Activated T-helper 2 cell treated with anti-CD3 and anti-CD28 coated beads, Interferon-gamma antibody, Interleukin-2, Interleukin-4, amounts not matched to agents 10 μg/mL and 5 μg/mL and 100 μg/mL, durations not matched to agents 14 hours and 24 hours and 36 hours (primary cell): Measurements from ENCODE around the gene IER5L. TPM values are rescaled to one million over a fixed set of nuclear protein-coding genes. Genes with fewer than 3 reads are reported as not detected.
"Not testable (repeated sequence)": the region's sequence is repeated elsewhere in the genome, so short reads cannot be mapped to it uniquely, and the experiment has no call there.

ENCODE experiments used
- DNase-seq: peaks from one replicate; pipeline ENCODE4 v3.0.0; 2021; ENCODE audit warnings: low spot score
- H3K27ac Mint-ChIP-seq: one replicate; pipeline ENCODE4 v1.8.0; 2021; ENCODE audit warnings: mixed read lengths
- H3K27me3 Mint-ChIP-seq: one replicate; pipeline ENCODE4 v1.8.0; 2021; ENCODE audit warnings: low read depth, mixed read lengths
- H3K36me3 Mint-ChIP-seq: one replicate; pipeline ENCODE4 v1.8.0; 2021; ENCODE audit warnings: low read depth, mixed read lengths
- H3K4me1 Mint-ChIP-seq: one replicate; pipeline ENCODE4 v1.8.0; 2021; ENCODE audit warnings: low read depth, mixed read lengths
- H3K4me3 Mint-ChIP-seq: one replicate; pipeline ENCODE4 v1.8.0; 2021; ENCODE audit warnings: low read depth, mild to moderate bottlenecking, moderate library complexity, mixed read lengths
- H3K9me3 Mint-ChIP-seq: one replicate; pipeline ENCODE4 v1.8.0; 2021; ENCODE audit warnings: mixed read lengths
- intact Hi-C: fragments of 100-400 bp; cut with micrococcal nuclease; formaldehyde crosslinking; loops from one replicate; pipeline ENCODE4 v1.15.1; 2023
- total RNA-seq: library from RNA; stranded (reverse); gene quantifications from 2 replicates; pipeline ENCODE4 v1.2.3, GENCODE V29; 2022

Gene IER5L
- total RNA-seq, 1 donor from 2014 or later: 8.6 TPM

GRCh38 chr9:129174102-129174723 lies 3.8 kb downstream of the IER5L start:
- peaks cover 18% of the 10 kb centered on the region for H3K4me1 Mint-ChIP-seq
- H3K36me3 Mint-ChIP-seq: no peaks in the 10 kb centered on the region
- H3K27me3 Mint-ChIP-seq: peaks cover 7% of the 10 kb centered on the region
- DNase-seq: peak; percentile 74
- intact Hi-C loops: loop anchor here (2.0 kb wide), 2 partner anchors 239 to 437 kb away; no protein-coding TSS in a partner anchor
- peak overlapping the region; percentile 82 for H3K27ac Mint-ChIP-seq
- H3K4me3 Mint-ChIP-seq: peak overlapping the region; percentile 82
- H3K9me3 Mint-ChIP-seq: no peaks in the 10 kb centered on the region

- H3K27me3 Mint-ChIP-seq: peaks cover 7% of the 10 kb centered on the region
These were observed 4.6 kb downstream of the IER5L start for GRCh38 chr9:129173296-129174101.

GRCh38 chr9:129172816-129173215 lies 5.2 kb downstream of the IER5L start:
- Mint-ChIP-seq H3K36me3 (no peaks in the 10 kb centered on the region), H3K9me3 (no peaks in the 10 kb centered on the region), H3K4me3 (no peak overlapping the region), H3K27me3 (peaks cover 7% of the 10 kb centered on the region), H3K27ac (no peak overlapping the region), H3K4me1 (peaks cover 21% of the 10 kb centered on the region)
- intact Hi-C loops: no loop called here
- DNase-seq: no peak

More at GRCh38 chr9:129173296-129174101, 4.6 kb downstream of the IER5L start:
- H3K4me1 Mint-ChIP-seq: peaks cover 18% of the 10 kb centered on the region
- H3K36me3 Mint-ChIP-seq: no peaks in the 10 kb centered on the region
- peak overlapping the region; percentile 67 for H3K4me3 Mint-ChIP-seq
- no peak for DNase-seq
- H3K9me3 Mint-ChIP-seq: no peaks in the 10 kb centered on the region
- no peak overlapping the region for H3K27ac Mint-ChIP-seq
- intact Hi-C loops: loop anchor here (2.0 kb wide), 2 partner anchors 239 to 437 kb away; no protein-coding TSS in a partner anchor

GRCh38 chr9:129171993-129172751 lies 5.9 kb downstream of the IER5L start:
- DNase-seq: no peak
- peaks cover 7% of the 10 kb centered on the region for H3K27me3 Mint-ChIP-seq
- no peaks in the 10 kb centered on the region for H3K9me3 Mint-ChIP-seq
- H3K4me3 Mint-ChIP-seq: no peak overlapping the region
- H3K27ac Mint-ChIP-seq: no peak overlapping the region
- H3K36me3 Mint-ChIP-seq: no peaks in the 10 kb centered on the region
- intact Hi-C loops: no loop called here
- peaks cover 25% of the 10 kb centered on the region for H3K4me1 Mint-ChIP-seq

GRCh38 chr9:129170229-129170628 lies 7.8 kb downstream of the IER5L start:
- H3K9me3 Mint-ChIP-seq: no peaks in the 10 kb centered on the region
- peaks cover 24% of the 10 kb centered on the region for H3K4me1 Mint-ChIP-seq
- peaks cover 7% of the 10 kb centered on the region for H3K27me3 Mint-ChIP-seq
- H3K36me3 Mint-ChIP-seq: no peaks in the 10 kb centered on the region
- intact Hi-C loops: no loop called here
- no peak overlapping the region for H3K27ac Mint-ChIP-seq
- DNase-seq: no peak
- H3K4me3 Mint-ChIP-seq: no peak overlapping the region

GRCh38 chr9:129166623-129167557 lies 11.2 kb downstream of the IER5L start:
- DNase-seq: no peak
- intact Hi-C loops: no loop called here
- Mint-ChIP-seq H3K4me3 (peak overlapping the region; percentile 52), H3K27ac (peak overlapping the region; percentile 46), H3K4me1 (peaks cover 17% of the 10 kb centered on the region), H3K9me3 (no peaks in the 10 kb centered on the region), H3K27me3 (no peaks in the 10 kb centered on the region), H3K36me3 (no peaks in the 10 kb centered on the region)

GRCh38 chr9:129165198-129165597 lies 12.9 kb downstream of the IER5L start:
- H3K27ac Mint-ChIP-seq: no peak overlapping the region
- H3K4me3 Mint-ChIP-seq: no peak overlapping the region
- no peaks in the 10 kb centered on the region for H3K9me3 Mint-ChIP-seq
- intact Hi-C loops: no loop called here
- H3K27me3 Mint-ChIP-seq: no peaks in the 10 kb centered on the region
- DNase-seq: no peak
- H3K4me1 Mint-ChIP-seq: peaks cover 13% of the 10 kb centered on the region
- H3K36me3 Mint-ChIP-seq: no peaks in the 10 kb centered on the region

GRCh38 chr9:129164246-129164930 lies 13.7 kb downstream of the IER5L start:
- Mint-ChIP-seq H3K36me3 (no peaks in the 10 kb centered on the region), H3K9me3 (no peaks in the 10 kb centered on the region), H3K27me3 (no peaks in the 10 kb centered on the region), H3K27ac (no peak overlapping the region), H3K4me1 (peaks cover 10% of the 10 kb centered on the region), H3K4me3 (no peak overlapping the region)
- intact Hi-C loops: no loop called here
- DNase-seq: no peak

- peaks cover 10% of the 10 kb centered on the region for H3K4me1 Mint-ChIP-seq
- H3K9me3 Mint-ChIP-seq: no peaks in the 10 kb centered on the region
- H3K27ac Mint-ChIP-seq: no peak overlapping the region
- no peaks in the 10 kb centered on the region for H3K27me3 Mint-ChIP-seq
- no peak overlapping the region for H3K4me3 Mint-ChIP-seq
- intact Hi-C loops: no loop called here
- DNase-seq: no peak
- H3K36me3 Mint-ChIP-seq: no peaks in the 10 kb centered on the region
These were observed 14.3 kb downstream of the IER5L start for GRCh38 chr9:129163753-129164152.

GRCh38 chr9:129163198-129163670 lies 14.8 kb downstream of the IER5L start:
- DNase-seq, H3K4me3 Mint-ChIP-seq, intact Hi-C loops, H3K36me3 Mint-ChIP-seq, H3K27me3 Mint-ChIP-seq, H3K27ac Mint-ChIP-seq, H3K9me3 Mint-ChIP-seq: not testable (repeated sequence)
- H3K4me1 Mint-ChIP-seq: peaks cover 10% of the 10 kb centered on the region

GRCh38 chr9:129162497-129163197 lies 15.4 kb downstream of the IER5L start:
- intact Hi-C loops: no loop called here
- Mint-ChIP-seq H3K27me3 (no peaks in the 10 kb centered on the region), H3K27ac (no peak overlapping the region)

More at GRCh38 chr9:129162497-129163197, 15.4 kb downstream of the IER5L start:
- Mint-ChIP-seq H3K9me3 (no peaks in the 10 kb centered on the region), H3K4me1 (peaks cover 6% of the 10 kb centered on the region), H3K36me3 (no peaks in the 10 kb centered on the region), H3K4me3 (no peak overlapping the region)
- no peak for DNase-seq
